ENCODE data around the gene AVP. TPM values are rescaled to one million over a fixed set of nuclear protein-coding genes. Genes with fewer than 3 reads are reported as not detected.

AVP gene
- total RNA-seq, 1 donor = not detected

DNA sequence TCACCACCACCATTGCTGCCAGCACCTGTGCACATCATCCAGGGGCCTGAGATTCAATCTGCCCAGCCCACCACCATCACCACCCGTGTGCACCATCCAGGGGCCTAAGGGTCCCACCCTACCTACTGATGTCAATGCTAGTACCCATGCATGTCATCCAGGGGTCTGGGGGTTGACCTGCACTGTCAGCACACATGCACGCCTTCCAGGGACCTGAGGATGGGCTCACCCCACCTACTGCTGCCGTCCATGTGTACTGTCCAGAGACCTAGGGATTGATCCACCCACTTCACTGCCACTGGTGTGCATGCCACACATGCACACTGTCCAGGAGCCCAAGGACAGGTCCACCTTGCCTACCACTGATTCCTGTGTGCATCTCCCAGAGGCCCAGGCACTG, 25.0 kb downstream of the AVP start:
- TF ChIP-seq, protein P1, sequence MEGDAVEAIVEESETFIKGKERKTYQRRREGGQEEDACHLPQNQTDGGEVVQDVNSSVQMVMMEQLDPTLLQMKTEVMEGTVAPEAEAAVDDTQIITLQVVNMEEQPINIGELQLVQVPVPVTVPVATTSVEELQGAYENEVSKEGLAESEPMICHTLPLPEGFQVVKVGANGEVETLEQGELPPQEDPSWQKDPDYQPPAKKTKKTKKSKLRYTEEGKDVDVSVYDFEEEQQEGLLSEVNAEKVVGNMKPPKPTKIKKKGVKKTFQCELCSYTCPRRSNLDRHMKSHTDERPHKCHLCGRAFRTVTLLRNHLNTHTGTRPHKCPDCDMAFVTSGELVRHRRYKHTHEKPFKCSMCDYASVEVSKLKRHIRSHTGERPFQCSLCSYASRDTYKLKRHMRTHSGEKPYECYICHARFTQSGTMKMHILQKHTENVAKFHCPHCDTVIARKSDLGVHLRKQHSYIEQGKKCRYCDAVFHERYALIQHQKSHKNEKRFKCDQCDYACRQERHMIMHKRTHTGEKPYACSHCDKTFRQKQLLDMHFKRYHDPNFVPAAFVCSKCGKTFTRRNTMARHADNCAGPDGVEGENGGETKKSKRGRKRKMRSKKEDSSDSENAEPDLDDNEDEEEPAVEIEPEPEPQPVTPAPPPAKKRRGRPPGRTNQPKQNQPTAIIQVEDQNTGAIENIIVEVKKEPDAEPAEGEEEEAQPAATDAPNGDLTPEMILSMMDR (IDR thresholded peaks at IDR 0.05; ENCODE audit: insufficient read depth, low read length) = no peak
- no peak overlapping the region for H3K4me3 ChIP-seq (ENCODE audit: low read depth, low read length)
- DNase-seq (ENCODE audit: low read depth) = no peak

- TF ChIP-seq, protein P1 (IDR thresholded peaks at IDR 0.05; ENCODE audit: insufficient read depth, low read length) = no peak
- DNase-seq (ENCODE audit: low read depth) = no peak
Measured at GRCh38 chr20:3051385-3052019, 33.0 kb downstream of the AVP start.

DNA sequence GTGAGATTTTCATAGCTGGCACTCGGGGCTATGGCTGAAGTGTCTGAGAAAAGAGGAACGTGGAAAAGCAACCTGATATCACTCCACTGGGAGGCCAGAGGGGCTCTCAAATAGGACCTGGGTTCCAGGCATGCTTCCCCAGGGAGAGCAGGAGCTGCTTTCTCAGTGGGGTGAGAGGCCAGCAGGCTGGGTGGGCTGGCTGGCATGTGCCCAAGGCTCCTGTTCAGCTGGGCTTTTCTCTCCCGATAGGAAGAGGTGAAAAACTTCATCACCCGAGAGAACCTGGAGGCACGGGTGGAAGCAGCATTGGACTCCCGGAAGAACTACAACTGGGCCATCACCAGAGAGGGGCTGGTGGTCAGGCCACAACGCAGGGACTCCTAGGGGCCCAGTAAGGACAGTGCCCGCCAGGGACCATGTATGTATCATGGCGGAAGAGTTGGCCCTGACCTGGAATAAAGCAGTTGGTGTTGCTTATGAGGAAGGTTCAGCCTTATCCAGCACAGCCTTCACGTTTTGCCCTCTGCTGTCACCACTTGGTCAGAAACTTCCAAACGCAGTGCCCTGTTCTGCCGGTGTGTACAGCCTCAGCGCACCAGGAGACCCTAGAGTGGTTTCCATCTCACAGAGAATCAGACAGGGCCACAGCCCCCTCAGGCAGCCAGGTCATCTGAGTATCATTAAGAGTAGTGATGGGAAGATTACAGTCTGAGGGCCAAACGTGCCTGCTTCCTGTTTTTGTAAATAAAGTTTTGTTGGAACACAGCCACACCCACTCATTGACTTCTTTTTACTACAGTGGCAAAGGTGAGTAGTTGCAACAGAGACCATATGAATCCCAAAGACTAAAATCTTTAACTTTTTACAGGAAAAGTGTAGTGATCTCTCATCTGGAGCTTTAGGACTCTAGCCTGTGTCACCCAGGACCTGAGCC, 36.8 kb downstream of the AVP start:
- TF ChIP-seq, protein P1 (IDR thresholded peaks at IDR 0.05; ENCODE audit: insufficient read depth, low read length) = no peak
- DNase-seq (ENCODE audit: low read depth) = no peak
- peak overlapping the region; percentile 22 for H3K4me3 ChIP-seq (ENCODE audit: low read depth, low read length)

More at GRCh38 chr20:3051385-3052019, 33.0 kb downstream of the AVP start:
- H3K4me3 ChIP-seq (ENCODE audit: low read depth, low read length) = no peak overlapping the region

GRCh38 chr20:3046677-3047462, 37.7 kb downstream of the AVP start:
- H3K4me3 ChIP-seq (ENCODE audit: low read depth, low read length) = peak overlapping the region; percentile 90
- TF ChIP-seq, protein P1 (IDR thresholded peaks at IDR 0.05; ENCODE audit: insufficient read depth, low read length) = no peak
- DNase-seq (ENCODE audit: low read depth) = peak; percentile 11

DNA sequence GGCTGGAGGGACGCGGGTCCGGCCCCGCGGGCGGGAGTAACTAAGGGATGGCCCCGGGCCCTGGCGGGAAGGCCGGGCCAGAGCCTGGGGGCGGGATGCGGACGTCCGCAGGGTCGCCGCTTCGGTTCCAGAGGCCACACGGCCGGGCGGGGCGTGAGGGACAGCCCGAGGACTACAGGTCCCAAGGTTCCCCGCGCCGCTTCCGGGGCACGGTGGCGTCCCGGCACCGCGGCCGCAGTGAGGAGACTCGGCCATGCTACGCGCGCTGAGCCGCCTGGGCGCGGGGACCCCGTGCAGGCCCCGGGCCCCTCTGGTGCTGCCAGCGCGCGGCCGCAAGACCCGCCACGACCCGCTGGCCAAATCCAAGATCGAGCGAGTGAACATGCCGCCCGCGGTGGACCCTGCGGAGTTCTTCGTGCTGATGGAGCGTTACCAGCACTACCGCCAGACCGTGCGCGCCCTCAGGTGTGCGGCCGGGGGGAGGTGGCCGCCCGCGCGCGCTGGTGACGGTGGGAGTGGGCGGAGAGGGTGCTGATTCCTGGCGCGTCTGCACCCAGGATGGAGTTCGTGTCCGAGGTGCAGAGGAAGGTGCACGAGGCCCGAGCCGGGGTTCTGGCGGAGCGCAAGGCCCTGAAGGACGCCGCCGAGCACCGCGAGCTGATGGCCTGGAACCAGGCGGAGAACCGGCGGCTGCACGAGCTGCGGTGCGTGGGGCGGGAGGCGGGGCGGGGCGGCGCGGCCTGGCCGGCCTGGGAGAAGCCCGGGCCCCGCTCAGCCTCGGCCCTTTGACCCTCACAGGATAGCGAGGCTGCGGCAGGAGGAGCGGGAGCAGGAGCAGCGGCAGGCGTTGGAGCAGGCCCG, 38.5 kb downstream of the AVP start, which contains the start of gene MRPS26:
Gene MRPS26 (plus strand): TSS at position 237 of the 861 bp plus-strand sequence. CDS start 17 bp downstream, at position 254.
- TF ChIP-seq, protein P1 (IDR thresholded peaks at IDR 0.05; ENCODE audit: insufficient read depth, low read length) = no peak
- H3K4me3 ChIP-seq (ENCODE audit: low read depth, low read length) = peak within 1 kb of the TSS; percentile 90
- peak; percentile 73 for DNase-seq (ENCODE audit: low read depth)
